ENCODE results near the gene CETP.

DNA sequence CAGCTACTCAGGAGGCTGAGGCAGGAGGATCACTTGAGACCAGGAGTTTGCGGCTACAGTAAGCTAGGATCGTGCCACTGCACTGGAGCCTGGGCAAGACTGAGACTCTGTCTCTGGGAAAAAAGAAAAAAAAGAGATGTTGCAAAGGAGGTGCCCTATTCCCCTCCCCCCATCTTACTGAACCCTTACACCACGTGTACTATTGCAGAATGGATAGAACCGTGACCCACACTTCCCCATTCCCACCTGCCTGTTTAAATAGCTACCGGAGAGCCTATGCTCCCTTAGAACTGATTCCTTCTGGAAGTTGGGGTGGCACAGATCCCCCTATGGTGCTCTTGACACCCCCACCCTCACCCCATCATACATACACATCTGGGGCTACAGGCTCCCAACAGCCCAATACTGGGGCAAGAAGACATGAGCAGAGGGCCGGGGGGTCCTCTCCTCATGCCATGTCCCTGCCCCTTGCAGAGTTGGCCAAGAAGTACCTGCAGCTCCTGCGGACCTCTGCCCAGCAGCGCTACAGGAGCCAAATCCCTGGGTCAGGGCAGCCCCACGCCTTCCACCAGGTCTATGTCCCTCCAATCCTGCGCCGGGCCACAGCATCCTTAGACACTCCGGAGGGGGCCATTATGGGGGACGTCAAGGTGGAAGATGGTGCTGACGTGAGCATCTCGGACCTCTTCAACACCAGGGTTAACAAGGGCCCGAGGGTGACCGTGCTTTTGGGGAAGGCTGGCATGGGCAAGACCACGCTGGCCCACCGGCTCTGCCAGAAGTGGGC is 63.3 kb downstream of the CETP start:
- TF ChIP-seq, protein P1, sequence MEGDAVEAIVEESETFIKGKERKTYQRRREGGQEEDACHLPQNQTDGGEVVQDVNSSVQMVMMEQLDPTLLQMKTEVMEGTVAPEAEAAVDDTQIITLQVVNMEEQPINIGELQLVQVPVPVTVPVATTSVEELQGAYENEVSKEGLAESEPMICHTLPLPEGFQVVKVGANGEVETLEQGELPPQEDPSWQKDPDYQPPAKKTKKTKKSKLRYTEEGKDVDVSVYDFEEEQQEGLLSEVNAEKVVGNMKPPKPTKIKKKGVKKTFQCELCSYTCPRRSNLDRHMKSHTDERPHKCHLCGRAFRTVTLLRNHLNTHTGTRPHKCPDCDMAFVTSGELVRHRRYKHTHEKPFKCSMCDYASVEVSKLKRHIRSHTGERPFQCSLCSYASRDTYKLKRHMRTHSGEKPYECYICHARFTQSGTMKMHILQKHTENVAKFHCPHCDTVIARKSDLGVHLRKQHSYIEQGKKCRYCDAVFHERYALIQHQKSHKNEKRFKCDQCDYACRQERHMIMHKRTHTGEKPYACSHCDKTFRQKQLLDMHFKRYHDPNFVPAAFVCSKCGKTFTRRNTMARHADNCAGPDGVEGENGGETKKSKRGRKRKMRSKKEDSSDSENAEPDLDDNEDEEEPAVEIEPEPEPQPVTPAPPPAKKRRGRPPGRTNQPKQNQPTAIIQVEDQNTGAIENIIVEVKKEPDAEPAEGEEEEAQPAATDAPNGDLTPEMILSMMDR (IDR thresholded peaks at IDR 0.05), result no peak
- TF ChIP-seq POLR2A (IDR thresholded peaks at IDR 0.05), result no peak

All from uterus (tissue), 2 donors.